Measurements from ENCODE around the gene IGLL5.

- TF ChIP-seq EZH2phosphoT487 (IDR thresholded peaks at IDR 0.05; ENCODE audit: insufficient read depth, low read depth) (no peak), EZH2 (IDR thresholded peaks at IDR 0.05; ENCODE audit: insufficient read depth, poor library complexity, severe bottlenecking) (no peak)
Observed at GRCh38 chr22:22920910-22921550, 33.4 kb downstream of the IGLL5 start.
